Calu3 (cell line): ENCODE measurements around the gene PSMD13. TPM values are rescaled to one million over a fixed set of nuclear protein-coding genes. Genes with fewer than 3 reads are reported as not detected.
"Not testable (repeated sequence)": the region's sequence is repeated elsewhere in the genome, so short reads cannot be mapped to it uniquely, and the experiment has no call there.

ENCODE experiments used
- BruUV-seq: library from RNA; stranded (reverse); fragments of 400-500 nt; replicated peaks from 2 replicates; lab custom pipeline; 2021; lab: Mats Ljungman, UMichigan
- CTCF ChIA-PET: fragments of 300-600 bp; sonication (Branson Sonifier 250); formaldehyde crosslinking; loops from one replicate; lab custom pipeline; 2022; ENCODE audit warnings: antibody characterized with exemption; lab: Charles Lee
- DNase-seq: peaks from one replicate; pipeline ENCODE4 v3.0.0; 2022
- H3K27ac Mint-ChIP-seq: one replicate; pipeline ENCODE4 v1.8.0; 2022; ENCODE audit warnings: mixed read lengths; ENCODE audit not compliant: unreplicated experiment
- H3K27me3 Mint-ChIP-seq: one replicate; pipeline ENCODE4 v1.8.0; 2022; ENCODE audit warnings: mixed read lengths; ENCODE audit not compliant: unreplicated experiment
- H3K36me3 Mint-ChIP-seq: one replicate; pipeline ENCODE4 v1.8.0; 2022; ENCODE audit warnings: mild to moderate bottlenecking, moderate library complexity, mixed read lengths; ENCODE audit not compliant: insufficient read depth, unreplicated experiment
- H3K4me1 Mint-ChIP-seq: one replicate; pipeline ENCODE4 v1.8.0; 2022; ENCODE audit warnings: mild to moderate bottlenecking, low read depth, mixed read lengths; ENCODE audit not compliant: unreplicated experiment
- H3K4me3 Mint-ChIP-seq: one replicate; pipeline ENCODE4 v1.8.0; 2022; ENCODE audit warnings: mild to moderate bottlenecking, low read depth, moderate library complexity, mixed read lengths; ENCODE audit not compliant: unreplicated experiment
- H3K9me3 Mint-ChIP-seq: one replicate; pipeline ENCODE4 v1.8.0; 2022; ENCODE audit warnings: low read depth, mixed read lengths; ENCODE audit not compliant: unreplicated experiment
- CTCF ChIP-seq: fragments of 200-600 bp; IDR thresholded peaks from one replicate; pipeline ENCODE4 v1.8.0; 2022; ENCODE audit warnings: antibody characterized with exemption; ENCODE audit not compliant: unreplicated experiment
- intact Hi-C: fragments of 100-400 bp; cut with micrococcal nuclease; formaldehyde crosslinking; loops from one replicate; pipeline ENCODE4 v1.10.0; 2022; ENCODE audit not compliant: unreplicated experiment
- total RNA-seq: library from RNA; stranded (reverse); gene quantifications from 2 replicates; pipeline ENCODE4 v1.2.3, GENCODE V29; 2022

The PSMD13 gene
- total RNA-seq, 1 experiment from 2014 or later = 172 TPM

GRCh38 chr11:216081-216974 is 20.4 kb upstream of the PSMD13 start:
- CTCF ChIA-PET = interaction anchor here (0.5 kb wide), 1 partner anchor 303 kb away, joined by 3 read pairs; no protein-coding TSS in a partner anchor
- TF ChIP-seq CTCF = no peak
- no peaks in the 10 kb centered on the region for H3K9me3 Mint-ChIP-seq
- H3K36me3 Mint-ChIP-seq = peaks cover 46% of the 10 kb centered on the region
- H3K4me3 Mint-ChIP-seq = no peak overlapping the region
- H3K27me3 Mint-ChIP-seq = no peaks in the 10 kb centered on the region
- no peak overlapping the region for H3K27ac Mint-ChIP-seq
- no peaks in the 10 kb centered on the region for H3K4me1 Mint-ChIP-seq
- BruUV-seq = no TSS peak
- intact Hi-C loops = no loop called here
- no peak for DNase-seq

DNA sequence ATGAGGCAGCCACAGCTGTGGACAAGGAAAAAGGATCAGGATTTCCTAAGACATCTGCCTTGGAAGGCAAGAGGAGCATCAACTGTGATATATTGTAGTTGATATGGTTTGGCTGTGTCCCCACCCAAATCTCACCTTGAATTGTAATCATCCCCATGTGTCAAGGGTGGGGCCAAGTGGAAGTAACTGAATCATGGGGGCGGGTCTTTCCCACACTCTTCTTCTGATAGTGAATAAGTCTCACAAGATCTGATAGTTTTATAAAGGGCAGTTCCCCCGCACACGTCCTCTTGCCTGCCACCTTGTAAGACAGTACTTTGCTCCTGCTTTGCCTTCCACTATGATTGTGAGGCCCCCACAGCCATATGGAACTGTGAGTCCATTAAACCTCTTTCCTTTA is 19.1 kb upstream of the PSMD13 start:
- no peak overlapping the region for H3K27ac Mint-ChIP-seq
- H3K4me3 Mint-ChIP-seq = no peak overlapping the region
- no peaks in the 10 kb centered on the region for H3K27me3 Mint-ChIP-seq
- H3K9me3 Mint-ChIP-seq = no peaks in the 10 kb centered on the region
- intact Hi-C loops = no loop called here
- no peak for DNase-seq
- peaks cover 40% of the 10 kb centered on the region for H3K36me3 Mint-ChIP-seq
- H3K4me1 Mint-ChIP-seq = no peaks in the 10 kb centered on the region
- TF ChIP-seq CTCF = no peak
- CTCF ChIA-PET = no interaction called here
- BruUV-seq = no TSS peak

DNA sequence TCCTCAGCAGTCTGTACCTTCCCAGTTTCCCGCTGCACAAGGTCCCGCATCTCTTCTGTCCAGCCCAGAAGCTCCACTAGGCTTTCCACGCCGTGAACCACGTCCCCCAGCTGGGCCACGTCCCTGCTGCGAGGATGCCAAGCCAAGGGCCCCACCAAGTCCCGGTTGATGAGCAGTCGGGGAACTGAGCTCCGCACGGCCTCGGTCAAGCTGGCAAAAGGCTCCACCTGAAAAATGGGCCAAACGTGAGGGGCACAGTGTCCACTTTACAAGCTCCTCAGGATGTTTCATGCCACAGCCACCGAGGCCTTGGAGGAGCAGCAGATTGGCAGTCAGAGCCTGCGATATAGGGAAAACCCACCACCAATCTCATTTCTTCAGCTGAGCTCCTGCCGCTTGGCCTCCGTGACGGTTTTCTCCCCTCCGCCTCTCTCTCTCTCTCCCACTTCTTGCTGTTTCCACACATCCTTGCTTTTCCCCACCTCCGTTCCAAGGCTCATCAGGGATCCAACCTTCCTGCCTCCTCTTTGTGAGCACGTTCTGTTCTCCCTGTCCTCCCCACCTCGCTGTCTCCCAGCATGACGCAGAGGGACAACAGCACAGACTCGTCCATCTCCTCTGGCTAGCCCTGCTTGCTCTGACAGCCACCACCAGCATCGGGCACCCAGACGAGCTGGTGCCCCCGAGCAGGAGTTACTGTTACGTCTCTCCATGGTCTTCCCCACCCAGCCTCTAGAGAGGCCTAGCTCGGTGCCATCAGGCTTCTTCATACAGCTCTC is 17.8 kb upstream of the PSMD13 start:
- no peaks in the 10 kb centered on the region for H3K9me3 Mint-ChIP-seq
- CTCF ChIA-PET = no interaction called here
- intact Hi-C loops = no loop called here
- no peak for DNase-seq
- no TSS peak for BruUV-seq
- TF ChIP-seq CTCF = no peak
- peaks cover 27% of the 10 kb centered on the region for H3K36me3 Mint-ChIP-seq
- no peak overlapping the region for H3K4me3 Mint-ChIP-seq
- H3K4me1 Mint-ChIP-seq = no peaks in the 10 kb centered on the region
- H3K27ac Mint-ChIP-seq = no peak overlapping the region
- H3K27me3 Mint-ChIP-seq = no peaks in the 10 kb centered on the region

DNA sequence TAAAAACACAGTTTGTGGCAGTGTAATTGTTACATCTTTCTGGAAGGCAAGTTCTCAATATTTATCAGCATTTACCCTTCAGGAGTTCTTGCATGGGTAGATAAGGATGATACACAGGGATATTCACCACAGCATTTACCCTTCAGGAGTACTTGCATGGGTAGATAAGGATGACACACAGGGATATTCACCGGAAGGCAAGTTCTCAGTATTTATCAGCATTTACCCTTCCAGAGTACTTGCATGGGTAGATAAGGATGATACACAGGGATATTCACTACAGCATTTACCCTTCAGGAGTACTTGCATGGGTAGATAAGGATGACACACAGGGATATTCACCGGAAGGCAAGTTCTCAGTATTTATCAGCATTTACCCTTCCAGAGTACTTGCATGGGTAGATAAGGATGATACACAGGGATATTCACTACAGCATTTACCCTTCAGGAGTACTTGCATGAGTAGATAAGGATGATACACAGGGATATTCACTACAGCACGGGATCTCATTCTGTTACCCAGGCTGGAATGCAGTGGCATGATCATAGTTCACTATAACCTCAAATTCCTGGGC is 16.0 kb upstream of the PSMD13 start:
- intact Hi-C loops, H3K9me3 Mint-ChIP-seq, BruUV-seq, CTCF ChIA-PET, DNase-seq, H3K27me3 Mint-ChIP-seq, H3K4me1 Mint-ChIP-seq, H3K27ac Mint-ChIP-seq, H3K4me3 Mint-ChIP-seq: not testable (repeated sequence)
- H3K36me3 Mint-ChIP-seq = peaks cover 14% of the 10 kb centered on the region
